DMS 273 (cell line): ENCODE measurements around the gene VMP1.
A peak's percentile ranks its signal among the peaks of the same experiment; 100 is the strongest.
"Not testable (repeated sequence)": the region's sequence is repeated elsewhere in the genome, so short reads cannot be mapped to it uniquely, and the experiment has no call there.

ENCODE experiments used
- DNase-seq: peaks from one replicate; lab custom pipeline; 2025; ENCODE audit not compliant: unreplicated experiment; lab: John Stamatoyannopoulos, UW

The VMP1 gene

DNA sequence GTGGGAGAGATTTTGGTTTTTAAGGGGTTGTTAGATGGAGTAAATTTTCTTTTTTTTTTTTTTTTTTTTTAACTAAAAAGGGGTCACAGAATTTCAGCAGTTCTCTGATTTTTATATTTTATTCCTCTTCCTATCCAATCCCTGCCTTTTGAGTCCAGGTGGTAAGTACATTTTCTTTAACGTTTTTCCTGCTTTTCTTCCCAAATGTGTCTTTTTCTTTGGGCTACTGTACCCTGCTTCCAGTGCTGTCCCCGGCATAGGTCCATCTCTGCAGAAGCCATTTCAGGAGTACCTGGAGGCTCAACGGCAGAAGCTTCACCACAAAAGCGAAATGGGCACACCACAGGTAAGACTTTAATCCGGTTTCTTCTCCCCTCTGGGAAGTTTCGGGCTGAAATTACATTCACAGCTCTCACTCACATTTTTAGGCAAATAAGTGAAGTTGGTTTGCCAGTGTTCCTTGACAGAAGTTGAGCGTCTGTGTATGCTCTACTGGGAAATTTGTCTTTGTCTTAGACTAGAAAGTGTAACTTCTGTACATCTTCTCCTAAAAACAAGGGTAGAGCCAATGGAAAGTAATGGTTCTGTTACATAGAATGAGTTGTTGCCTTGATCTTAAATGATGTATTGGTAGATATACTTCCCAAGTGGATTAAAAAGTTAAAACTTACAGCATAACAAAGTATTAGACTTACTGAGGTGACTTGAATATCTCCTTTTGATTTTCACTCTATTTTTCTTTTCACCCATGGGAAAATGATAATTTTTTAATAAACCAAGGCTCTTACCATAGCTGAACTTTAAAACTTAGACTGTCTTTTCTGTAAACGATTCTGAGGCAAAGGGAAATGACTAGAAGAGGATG, 130.8 kb downstream of the VMP1 start:
- peak; percentile 49 for DNase-seq

DNA sequence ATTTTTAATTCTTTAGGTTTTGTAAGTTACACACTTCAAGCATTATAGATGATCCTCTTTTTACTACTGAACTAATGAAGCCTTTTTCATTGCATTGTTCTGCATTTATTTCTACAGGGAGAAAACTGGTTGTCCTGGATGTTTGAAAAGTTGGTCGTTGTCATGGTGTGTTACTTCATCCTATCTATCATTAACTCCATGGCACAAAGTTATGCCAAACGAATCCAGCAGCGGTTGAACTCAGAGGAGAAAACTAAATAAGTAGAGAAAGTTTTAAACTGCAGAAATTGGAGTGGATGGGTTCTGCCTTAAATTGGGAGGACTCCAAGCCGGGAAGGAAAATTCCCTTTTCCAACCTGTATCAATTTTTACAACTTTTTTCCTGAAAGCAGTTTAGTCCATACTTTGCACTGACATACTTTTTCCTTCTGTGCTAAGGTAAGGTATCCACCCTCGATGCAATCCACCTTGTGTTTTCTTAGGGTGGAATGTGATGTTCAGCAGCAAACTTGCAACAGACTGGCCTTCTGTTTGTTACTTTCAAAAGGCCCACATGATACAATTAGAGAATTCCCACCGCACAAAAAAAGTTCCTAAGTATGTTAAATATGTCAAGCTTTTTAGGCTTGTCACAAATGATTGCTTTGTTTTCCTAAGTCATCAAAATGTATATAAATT, 132.3 kb downstream of the VMP1 start:
- DNase-seq: peak; percentile 58

DNA sequence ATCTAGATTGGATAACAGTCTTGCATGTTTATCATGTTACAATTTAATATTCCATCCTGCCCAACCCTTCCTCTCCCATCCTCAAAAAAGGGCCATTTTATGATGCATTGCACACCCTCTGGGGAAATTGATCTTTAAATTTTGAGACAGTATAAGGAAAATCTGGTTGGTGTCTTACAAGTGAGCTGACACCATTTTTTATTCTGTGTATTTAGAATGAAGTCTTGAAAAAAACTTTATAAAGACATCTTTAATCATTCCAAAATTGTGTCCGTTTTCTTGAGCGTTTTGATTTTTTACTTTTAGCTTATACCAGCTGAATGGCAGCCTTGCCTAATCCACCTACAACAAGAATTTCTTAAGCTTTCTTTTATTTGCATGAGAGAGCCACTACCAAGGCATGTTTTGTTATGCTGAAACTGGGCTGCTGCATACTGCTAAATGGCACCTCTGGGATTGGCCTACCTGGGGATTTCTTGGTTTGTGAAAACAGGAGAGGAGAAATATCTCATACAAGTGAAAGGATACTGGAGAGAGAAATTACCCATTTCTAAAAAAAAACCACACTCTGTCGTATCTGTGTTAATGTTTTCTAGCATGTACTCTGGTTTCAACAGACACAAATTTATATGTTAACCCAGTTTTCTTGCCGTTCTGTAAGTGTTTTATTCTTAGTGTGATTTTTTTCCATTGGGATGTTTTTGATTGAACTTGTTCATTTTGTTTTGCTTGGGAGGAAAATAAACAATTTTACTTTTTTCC, 133.1 kb downstream of the VMP1 start:
- DNase-seq: peak; percentile 58

DNA sequence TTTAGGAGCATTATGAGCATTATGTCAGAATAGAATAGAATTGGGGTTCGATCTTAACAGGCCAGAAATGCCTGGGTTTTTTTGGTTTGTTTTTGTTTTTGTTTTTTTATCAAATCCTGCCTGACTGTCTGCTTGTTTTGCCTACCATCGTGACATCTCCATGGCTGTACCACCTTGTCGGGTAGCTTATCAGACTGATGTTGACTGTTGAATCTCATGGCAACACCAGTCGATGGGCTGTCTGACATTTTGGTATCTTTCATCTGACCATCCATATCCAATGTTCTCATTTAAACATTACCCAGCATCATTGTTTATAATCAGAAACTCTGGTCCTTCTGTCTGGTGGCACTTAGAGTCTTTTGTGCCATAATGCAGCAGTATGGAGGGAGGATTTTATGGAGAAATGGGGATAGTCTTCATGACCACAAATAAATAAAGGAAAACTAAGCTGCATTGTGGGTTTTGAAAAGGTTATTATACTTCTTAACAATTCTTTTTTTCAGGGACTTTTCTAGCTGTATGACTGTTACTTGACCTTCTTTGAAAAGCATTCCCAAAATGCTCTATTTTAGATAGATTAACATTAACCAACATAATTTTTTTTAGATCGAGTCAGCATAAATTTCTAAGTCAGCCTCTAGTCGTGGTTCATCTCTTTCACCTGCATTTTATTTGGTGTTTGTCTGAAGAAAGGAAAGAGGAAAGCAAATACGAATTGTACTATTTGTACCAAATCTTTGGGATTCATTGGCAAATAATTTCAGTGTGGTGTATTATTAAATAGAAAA, 133.8 kb downstream of the VMP1 start:
- peak; percentile 32 for DNase-seq

DNA sequence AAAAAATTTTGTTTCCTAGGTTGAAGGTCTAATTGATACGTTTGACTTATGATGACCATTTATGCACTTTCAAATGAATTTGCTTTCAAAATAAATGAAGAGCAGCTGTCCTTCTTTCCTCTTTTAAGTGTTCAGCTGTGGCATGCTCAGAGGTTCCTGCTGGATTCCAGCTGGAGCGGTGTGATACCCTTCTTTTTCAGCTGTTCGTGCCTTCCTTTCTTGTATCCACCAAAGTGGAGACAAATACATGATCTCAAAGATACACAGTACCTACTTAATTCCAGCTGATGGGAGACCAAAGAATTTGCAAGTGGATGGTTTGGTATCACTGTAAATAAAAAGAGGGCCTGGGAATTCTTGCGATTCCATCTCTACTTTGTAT, 134.4 kb downstream of the VMP1 start:
- peak; percentile 50 for DNase-seq

DNA sequence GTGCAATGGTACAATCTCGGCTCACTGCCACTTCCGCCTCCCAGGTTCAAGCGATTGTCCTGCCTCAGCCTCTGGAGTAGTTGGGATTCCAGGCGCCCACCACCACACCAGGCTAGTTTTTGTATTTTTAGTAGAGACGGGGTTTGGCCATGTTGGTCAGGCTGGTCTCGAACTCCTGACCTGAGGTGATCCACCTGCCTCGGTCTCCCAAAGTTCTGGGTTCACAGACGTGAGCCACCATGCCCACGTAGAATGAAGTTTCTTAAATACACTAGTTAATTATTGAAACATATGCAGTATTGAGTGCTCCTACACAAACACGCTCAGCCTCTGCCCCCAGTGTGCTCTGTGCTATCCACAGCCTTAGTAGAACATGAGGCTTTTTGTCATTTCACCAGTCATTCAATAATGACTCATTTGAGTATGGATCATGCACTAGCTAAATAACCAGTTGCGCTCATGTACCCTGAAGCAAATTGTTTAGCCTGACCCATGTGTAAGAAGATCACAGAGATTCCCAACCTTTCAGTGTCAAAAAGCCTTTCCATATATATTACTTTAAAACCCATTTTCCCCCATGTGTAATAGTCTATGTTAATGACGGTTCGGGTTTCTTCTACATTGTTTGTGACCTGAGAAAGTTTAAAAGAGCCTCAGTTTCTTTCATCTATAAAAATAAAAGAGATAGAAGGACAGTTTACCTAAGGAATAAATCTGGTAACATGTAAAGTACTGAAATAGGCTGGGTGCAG, 135.6 kb downstream of the VMP1 start:
- peak; percentile 72 for DNase-seq

DNA sequence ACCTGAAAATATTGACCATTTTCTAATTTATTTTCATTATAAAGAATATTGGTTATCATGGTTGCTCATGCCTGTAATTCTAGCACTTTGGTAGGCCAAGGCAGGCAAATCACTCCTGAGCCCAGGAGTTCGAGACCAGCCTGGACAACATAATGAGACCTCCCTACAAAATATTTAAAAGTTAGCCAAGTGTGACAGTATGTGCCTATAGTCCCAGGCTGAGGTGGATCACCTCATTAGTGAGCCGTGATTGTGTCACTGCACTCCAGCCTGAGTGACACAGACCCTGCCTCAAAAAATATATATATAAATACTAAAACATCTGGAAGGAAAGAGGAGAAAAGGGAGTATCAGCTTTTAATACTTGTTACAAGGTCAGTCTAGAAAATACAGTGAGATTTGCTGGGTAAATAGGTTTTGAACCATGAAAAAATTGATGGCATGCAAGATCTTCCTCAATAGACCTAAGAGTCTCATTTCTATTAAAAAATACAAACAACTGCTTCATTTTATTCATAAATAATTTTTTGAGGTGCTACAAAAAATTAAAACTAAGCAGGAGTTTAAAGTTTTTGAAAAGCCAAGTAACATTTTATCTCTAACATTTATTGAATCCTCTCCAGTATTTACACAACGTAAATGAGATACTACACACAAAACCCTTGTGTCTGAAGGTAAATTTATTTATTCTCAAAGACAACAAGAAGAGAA, 137.6 kb downstream of the VMP1 start:
- DNase-seq: peak; percentile 50

DNA sequence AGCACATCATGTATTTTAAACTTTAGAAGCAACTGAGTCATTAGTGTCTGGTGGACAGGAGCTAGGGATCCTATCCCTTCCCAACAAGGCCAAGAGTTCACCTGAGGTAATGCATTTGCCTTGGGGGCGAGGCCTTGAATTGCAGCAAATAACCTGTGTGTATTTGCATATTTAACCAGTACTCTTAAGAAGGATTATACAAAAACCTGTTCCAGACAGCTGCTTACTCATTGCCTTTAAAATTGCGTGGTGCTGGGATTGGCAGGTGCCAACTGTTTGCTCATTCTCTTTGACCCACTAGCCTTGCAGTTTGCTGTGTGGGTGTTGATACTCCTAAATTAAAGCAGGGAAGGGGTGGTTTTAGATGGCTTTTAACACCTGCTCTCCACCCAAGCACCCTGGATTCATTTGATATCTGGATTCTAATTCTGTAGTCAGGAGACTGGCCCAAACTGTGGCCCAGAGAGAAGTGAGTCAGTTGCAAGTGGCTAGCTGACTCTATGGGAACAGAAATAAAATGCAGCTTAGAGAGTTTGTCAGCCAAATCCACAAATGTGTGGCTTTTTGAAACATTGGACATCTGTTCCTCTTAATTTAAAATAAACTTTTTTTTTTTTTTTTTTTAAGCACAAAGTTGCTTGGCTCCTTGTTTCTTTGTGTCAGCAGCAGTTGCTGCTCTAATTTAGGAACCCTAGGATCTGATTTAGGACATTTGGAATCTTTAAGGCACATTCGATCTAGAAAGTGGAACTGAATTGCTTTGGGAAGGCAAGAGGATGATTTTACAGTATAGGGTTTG, 138.3 kb downstream of the VMP1 start:
- peak; percentile 97 for DNase-seq

DNA sequence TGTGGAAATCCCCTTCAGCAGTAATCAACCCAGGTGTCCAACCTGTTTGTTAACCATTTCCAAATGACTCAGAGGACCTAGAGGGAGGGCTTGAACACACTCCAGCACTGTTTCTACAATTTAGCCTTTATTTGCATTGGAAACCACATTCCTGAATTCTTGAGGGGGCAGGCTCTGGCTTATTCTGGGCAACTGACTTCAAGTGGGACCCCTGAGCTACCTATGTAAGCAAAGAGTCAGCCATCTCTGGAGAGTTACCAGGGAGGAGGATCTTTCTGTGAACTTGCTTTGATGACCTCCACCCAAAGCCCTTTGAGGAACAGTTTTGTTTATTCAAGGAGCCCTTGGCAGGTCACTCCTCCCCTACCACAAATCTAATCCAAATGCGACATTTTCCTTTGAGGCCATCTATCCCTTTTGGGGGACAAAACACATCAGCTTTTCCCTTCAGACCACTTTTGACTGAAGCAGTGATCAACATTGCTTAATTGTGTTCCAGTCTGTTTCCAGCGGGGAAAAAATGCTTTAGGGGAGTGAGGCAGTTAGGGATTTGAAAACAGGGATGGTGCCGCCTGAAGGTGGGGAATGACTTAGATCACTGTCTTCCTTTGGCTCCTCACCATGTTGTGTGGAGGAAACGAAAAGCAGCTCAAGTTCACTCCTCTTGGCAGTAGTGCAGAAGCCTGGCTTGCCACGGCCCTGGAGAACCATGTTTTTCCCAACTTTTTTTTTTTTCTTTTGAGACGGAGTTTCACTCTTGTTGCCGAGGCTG, 139.1 kb downstream of the VMP1 start:
- DNase-seq: peak; percentile 80

DNA sequence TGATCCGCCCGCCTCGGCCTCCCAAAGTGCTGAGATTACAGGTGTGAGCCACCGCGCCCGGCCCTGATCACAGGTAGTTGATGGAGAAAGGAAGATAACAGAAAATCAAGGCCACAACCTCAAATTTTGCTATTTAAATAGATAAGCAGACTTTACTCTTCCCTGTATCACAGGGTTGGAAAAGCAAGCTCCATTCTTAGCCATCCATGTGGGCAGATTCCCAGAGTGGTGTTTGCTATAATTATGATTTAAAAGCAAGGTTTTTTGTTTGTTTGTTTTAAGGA, 140.9 kb downstream of the VMP1 start:
- DNase-seq: no peak

DNA sequence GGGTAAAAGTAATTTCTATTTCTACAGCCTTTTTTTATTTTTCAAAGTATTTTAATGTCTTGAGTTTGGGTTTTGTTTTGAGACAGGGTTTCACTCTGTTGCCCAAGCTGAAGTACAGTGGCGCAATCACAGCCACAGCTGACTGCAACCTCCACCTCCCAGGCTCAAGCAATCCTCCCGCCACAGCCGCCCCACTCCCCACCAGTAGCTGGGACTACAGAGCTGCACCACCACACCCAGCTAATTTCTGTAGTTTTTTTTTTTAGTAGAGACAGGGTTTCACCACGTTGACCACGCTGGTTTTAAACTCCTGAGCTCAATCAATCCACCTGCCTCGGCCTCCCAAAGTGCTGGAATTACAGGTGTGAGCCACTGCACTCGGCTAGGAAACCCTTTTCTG, 141.3 kb downstream of the VMP1 start:
- DNase-seq: no peak

DNA sequence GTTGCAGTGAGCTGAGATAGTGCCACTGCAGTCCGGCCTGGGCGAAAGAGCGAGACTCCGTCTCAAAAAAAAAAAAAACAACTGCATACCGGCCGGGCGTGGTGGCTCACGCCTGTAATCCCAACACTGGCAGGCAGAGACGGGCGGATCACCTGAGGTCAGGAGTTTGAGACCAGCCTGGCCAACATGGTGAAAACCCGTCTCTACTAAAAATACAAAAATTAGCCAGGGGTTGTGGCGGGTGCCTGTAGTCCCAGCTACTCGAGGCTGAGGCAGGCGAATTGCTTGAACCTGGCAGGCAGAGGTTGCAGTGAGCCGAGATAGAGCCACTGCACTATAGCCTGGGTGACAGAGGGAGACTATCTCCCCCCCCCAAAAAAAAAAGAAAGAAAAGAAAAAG, 142.9 kb downstream of the VMP1 start:
- not testable (repeated sequence) for DNase-seq

DNA sequence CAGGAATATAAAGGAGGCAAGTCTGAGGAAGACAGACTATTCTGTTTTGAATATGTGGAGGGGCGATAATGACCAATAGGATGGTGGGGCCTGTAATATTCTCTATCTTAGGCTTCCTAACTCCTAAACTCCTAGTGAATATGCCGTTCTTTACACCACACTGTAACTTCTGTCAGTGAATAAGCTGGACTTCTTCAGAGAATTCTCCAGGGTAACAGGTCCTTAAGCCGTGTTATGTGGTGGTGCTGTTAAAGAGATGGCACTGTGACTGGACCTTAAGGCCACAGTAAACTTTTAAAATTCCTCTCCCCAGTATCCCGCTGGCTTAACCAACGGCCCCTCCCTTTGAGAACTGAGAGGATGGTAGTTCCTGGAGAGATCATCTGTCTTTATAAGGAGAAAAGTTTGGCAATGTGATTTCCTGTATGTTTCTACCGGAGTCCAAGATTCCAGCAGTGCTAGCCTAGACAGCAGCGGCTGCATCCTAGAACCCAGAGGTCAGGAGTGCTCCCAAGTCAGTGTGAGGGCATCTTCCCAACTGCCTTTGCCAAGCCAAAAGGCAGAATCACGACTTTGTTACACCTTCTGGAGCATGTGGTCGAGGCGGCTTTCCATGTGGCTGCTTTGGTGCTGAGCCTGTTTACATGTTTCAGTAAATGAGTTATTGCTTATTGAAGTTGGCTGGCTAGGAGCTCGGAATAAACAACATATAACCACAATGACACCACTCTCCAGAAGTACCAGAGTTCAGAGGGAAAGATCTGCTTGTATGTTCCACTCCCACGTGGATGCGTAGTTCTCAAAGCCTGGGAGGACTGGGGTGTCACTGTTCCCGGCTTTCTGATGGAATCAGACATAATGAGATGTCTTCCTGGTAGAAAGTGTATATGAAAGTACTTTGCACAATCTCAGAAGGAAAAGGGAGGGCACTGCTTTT, 144.3 kb downstream of the VMP1 start:
- no peak for DNase-seq

DNA sequence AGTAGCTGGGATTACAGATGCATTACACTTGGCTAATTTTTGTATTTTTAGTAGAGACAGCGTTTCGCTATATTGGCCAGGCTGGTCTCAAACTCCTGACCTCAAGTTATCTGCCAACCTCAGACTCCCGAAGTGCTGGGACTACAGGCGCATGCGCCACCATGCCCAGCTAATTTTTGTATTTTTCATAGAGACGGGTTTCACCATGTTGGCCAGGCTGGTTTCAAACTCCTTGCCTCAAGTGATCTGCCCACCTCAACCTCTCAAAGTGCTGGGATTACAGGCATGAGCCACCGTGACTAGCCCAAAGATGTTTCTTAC, 145.4 kb downstream of the VMP1 start:
- not testable (repeated sequence) for DNase-seq

DNA sequence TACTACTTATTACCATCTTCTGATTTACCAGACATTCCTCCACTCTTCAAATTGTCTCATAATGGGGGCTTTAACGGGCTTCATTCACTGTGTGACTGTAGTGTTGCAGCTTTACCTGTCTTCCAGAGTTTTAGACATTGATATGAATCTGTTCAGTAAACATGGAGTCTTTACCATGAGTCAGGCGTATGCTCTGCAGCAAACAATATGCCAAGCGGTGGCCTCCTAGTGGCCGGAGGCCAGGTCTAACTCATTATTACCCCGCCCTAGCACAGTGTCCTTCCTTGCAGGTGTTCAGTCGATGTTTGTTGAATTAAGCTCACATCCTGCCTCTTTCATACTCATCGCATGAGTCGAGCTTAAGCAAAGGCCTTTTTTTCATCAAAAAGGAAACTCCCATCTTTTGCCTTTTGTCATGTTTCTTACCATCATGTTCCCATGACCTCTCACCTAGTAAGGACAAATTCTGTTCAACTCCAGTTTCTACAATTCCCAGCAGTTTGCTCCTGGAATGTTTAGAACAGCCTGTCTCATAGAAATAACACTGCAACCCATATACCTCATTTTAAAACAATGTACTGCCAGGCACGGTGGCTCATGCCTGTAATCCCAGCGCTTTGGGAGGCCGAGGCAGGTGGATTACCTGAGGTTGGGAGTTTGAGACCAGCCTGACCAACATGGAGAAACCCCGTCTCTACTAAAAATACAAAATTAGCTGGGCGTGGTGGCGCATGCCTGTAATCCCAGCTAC, 145.9 kb downstream of the VMP1 start:
- DNase-seq: peak; percentile 56

DNA sequence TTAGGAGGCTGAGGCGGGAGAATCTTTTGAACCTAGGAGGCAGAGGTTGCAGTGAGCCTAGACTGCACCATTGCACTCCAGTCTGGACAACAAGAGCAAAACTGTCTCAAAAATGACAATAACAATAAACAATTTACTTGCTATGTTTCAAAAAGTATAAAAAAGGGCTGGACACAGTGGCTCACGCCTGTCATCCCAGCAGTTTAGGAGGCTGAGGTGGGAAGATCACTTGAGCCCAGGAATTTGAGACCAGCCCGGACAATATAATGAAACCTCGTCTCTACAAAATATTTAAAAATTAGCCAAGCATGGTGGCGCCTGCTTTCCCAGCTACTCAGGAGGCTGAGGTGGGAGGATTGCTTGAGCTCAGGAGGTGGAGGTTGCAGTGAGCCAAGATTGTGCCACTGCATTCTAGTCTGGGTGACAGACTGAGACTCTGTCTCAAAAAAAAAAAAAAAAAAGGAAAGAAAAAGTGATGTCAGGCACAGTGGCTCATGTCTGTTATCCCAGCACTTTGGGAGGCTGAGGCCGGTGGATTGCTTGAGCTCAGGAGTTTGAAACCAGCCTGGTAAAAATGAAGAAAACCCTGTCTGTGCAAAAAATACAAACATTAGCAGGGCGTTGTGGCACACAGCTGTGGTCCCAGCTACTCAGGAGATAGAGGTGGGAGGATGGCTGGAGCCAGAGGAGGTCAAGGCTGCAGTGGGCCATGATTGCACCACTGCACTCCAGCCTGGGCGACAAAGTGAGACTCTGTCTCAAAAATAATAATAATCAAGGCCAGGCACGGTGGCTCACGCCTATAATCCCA, 146.7 kb downstream of the VMP1 start:
- DNase-seq: not testable (repeated sequence)
